ENCODE results near the gene TMEM53. TPM values are rescaled to one million over a fixed set of nuclear protein-coding genes. Genes with fewer than 3 reads are reported as not detected.

The TMEM53 gene
- total RNA-seq, 1 donor from 2014 or later, result 6.6 TPM

DNA sequence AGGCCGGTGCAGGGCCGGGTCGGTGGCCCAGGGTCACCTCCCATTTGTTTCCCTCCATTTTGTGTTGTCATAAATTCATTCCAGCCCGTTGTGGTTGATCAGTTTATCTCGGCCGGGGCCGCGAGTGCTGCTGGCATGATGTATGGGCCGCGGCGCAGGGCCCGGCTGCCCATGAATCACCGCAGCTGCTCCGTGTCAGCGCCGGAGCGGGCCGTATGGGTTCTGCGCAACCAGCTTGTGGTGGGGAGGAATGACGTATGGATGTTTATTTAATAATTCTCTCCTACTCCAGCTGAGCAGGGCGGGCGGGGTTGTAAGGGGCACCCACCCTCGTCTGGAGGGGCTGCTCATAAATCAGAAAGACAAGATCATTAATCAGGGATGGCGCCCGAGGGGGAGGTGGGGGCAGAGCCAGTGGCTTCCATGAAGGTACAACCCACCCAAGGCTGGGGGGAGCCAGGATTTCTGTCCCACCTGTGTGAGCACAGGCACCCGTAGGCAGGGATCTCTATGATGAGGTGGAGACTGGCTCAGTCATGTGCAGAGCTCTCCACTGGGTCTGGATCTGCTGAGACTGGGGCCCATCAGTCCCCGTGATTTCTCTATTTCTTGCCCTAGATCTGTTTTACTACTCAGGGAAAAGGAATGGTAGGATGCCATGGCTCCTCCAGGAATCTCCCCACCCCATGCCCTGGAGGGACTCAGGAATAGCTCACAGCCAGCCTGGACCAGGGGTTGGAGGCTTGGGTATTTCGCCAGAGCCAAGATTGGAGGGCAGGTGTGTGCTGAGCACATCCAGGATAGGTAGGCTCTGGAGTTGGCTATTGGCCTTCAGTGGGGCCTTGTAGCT, 27.8 kb downstream of the TMEM53 start:
- Mint-ChIP-seq H3K36me3 (ENCODE audit: unreplicated experiment) (peaks cover 23% of the 10 kb centered on the region), H3K27me3 (ENCODE audit: unreplicated experiment) (no peaks in the 10 kb centered on the region)
- no peak for DNase-seq (ENCODE audit: extremely low spot score, unreplicated experiment)

DNA sequence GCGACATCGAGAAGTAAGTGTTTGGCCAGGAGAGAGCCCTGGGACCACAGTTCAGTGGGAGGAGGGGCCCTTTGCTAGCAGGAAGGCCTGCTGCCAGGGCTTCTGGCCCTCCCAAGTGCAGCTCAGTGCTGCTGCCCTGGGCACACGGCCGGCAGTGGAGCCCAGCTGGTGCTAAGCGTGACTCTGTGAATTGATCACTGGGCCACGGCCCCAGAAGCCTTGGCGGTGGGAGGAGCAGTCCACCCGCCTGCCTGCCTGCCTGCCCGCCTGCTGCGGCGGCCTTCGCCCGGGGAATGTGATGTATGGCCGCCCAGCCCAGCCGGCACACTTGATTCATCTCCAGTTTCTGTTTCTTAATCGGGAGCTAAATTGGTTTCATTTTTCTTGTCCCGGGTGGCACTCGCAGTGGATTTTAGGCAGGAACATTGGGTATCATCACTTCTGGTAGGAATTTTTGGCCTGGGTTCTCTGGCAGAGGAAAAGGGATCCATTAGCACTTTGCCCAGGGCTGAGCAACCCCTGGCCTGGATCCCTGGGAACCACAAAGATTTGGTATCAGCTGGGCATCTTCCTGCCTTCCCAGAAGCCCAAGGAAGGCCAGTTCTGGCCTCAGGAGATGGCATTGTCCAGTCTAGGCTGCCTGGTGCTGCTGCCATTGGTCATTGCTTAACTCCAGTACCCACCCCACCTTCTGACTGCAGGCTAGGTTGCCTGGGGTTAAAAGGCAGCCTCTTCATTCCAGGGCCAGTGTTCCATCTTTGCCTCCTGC, 28.6 kb downstream of the TMEM53 start:
- peaks cover 16% of the 10 kb centered on the region for H3K4me1 Mint-ChIP-seq (ENCODE audit: unreplicated experiment)
- H3K27me3 Mint-ChIP-seq (ENCODE audit: unreplicated experiment), result no peaks in the 10 kb centered on the region
- TF ChIP-seq, protein P1, sequence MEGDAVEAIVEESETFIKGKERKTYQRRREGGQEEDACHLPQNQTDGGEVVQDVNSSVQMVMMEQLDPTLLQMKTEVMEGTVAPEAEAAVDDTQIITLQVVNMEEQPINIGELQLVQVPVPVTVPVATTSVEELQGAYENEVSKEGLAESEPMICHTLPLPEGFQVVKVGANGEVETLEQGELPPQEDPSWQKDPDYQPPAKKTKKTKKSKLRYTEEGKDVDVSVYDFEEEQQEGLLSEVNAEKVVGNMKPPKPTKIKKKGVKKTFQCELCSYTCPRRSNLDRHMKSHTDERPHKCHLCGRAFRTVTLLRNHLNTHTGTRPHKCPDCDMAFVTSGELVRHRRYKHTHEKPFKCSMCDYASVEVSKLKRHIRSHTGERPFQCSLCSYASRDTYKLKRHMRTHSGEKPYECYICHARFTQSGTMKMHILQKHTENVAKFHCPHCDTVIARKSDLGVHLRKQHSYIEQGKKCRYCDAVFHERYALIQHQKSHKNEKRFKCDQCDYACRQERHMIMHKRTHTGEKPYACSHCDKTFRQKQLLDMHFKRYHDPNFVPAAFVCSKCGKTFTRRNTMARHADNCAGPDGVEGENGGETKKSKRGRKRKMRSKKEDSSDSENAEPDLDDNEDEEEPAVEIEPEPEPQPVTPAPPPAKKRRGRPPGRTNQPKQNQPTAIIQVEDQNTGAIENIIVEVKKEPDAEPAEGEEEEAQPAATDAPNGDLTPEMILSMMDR (IDR thresholded peaks at IDR 0.05), result no peak
- H3K27ac Mint-ChIP-seq (ENCODE audit: unreplicated experiment), result no peak overlapping the region
- H3K4me3 Mint-ChIP-seq (ENCODE audit: unreplicated experiment), result no peak overlapping the region
- H3K9me3 Mint-ChIP-seq (ENCODE audit: unreplicated experiment), result no peaks in the 10 kb centered on the region
- DNase-seq (ENCODE audit: extremely low spot score, unreplicated experiment), result no peak
- peaks cover 28% of the 10 kb centered on the region for H3K36me3 Mint-ChIP-seq (ENCODE audit: unreplicated experiment)

More for the DNA sequence above, 27.8 kb downstream of the TMEM53 start:
- H3K27ac Mint-ChIP-seq (ENCODE audit: unreplicated experiment), result no peak overlapping the region
- no peaks in the 10 kb centered on the region for H3K9me3 Mint-ChIP-seq (ENCODE audit: unreplicated experiment)
- peaks cover 16% of the 10 kb centered on the region for H3K4me1 Mint-ChIP-seq (ENCODE audit: unreplicated experiment)
- no peak overlapping the region for H3K4me3 Mint-ChIP-seq (ENCODE audit: unreplicated experiment)
- TF ChIP-seq, protein P1 (IDR thresholded peaks at IDR 0.05), result no peak

DNA sequence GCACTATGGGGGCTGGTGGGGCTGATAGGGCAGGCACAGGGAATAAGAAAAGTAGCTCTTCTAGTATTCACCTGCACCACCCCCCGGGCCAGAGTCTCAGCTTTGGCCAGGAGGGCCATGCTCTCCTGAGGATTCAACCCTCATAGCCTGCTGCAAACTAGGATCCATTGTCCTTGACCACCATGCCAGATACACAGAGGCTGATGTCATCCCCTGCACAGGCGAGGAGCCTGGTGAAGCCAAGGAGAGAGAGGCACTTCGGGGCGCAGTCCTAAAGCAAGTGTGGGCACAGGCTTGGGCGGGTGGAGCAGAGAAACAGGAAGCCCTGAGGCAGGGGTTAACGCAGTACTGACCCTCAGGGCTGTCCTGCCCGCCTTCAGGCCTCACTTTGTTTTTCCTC, 29.5 kb downstream of the TMEM53 start:
- Mint-ChIP-seq H3K27ac (ENCODE audit: unreplicated experiment) (no peak overlapping the region), H3K4me1 (ENCODE audit: unreplicated experiment) (peaks cover 16% of the 10 kb centered on the region), H3K36me3 (ENCODE audit: unreplicated experiment) (peaks cover 25% of the 10 kb centered on the region), H3K4me3 (ENCODE audit: unreplicated experiment) (no peak overlapping the region), H3K9me3 (ENCODE audit: unreplicated experiment) (no peaks in the 10 kb centered on the region), H3K27me3 (ENCODE audit: unreplicated experiment) (no peaks in the 10 kb centered on the region)
- DNase-seq (ENCODE audit: extremely low spot score, unreplicated experiment), result no peak
- TF ChIP-seq, protein P1 (IDR thresholded peaks at IDR 0.05), result no peak

DNA sequence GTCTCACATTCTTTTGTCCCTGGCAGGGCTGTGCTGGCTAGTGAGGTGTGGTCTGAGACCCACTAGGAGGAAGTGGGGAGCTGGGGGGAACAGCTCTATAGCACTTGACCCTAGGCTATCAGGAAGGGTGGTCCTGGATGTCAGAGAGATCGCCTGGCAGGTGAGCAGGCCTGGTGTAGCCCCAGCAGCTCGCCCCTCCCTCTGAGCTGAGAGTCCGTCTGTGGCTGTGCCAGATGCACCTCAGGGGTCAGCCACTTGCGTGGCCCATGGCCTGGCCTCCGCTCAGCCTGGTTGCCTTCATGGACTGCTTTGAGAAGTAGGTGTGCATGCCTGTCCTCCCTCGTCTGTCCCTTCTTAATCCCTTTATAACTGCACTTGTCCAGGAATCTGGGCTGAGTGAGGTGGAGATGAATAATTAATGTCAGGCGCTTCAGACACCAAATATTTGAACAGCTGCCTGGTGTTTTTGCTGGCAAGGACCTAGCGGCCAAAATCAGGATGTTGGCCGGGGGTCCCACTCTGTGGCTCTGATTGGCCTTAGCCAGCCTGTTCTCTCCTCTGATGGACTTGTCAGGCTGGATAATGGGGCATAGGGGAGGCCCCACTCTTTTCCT, 30.5 kb downstream of the TMEM53 start:
- Mint-ChIP-seq H3K4me3 (ENCODE audit: unreplicated experiment) (no peak overlapping the region), H3K27ac (ENCODE audit: unreplicated experiment) (no peak overlapping the region), H3K27me3 (ENCODE audit: unreplicated experiment) (no peaks in the 10 kb centered on the region), H3K4me1 (ENCODE audit: unreplicated experiment) (peaks cover 16% of the 10 kb centered on the region), H3K9me3 (ENCODE audit: unreplicated experiment) (no peaks in the 10 kb centered on the region), H3K36me3 (ENCODE audit: unreplicated experiment) (peaks cover 26% of the 10 kb centered on the region)
- TF ChIP-seq, protein P1 (IDR thresholded peaks at IDR 0.05), result no peak
- DNase-seq (ENCODE audit: extremely low spot score, unreplicated experiment), result no peak
